Measurements from ENCODE around the gene LRRTM3.

DNA sequence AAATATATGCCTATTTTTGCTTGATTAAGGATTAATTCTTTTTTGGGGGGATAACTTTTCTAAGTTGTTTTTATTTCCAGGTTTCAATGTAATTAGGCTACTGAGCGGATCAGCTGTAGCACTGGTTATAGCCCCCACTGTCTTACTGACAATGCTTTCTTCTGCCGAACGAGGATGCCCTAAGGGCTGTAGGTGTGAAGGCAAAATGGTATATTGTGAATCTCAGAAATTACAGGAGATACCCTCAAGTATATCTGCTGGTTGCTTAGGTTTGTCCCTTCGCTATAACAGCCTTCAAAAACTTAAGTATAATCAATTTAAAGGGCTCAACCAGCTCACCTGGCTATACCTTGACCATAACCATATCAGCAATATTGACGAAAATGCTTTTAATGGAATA, 1.0 kb downstream of the LRRTM3 start:
- TF ChIP-seq, protein P1, sequence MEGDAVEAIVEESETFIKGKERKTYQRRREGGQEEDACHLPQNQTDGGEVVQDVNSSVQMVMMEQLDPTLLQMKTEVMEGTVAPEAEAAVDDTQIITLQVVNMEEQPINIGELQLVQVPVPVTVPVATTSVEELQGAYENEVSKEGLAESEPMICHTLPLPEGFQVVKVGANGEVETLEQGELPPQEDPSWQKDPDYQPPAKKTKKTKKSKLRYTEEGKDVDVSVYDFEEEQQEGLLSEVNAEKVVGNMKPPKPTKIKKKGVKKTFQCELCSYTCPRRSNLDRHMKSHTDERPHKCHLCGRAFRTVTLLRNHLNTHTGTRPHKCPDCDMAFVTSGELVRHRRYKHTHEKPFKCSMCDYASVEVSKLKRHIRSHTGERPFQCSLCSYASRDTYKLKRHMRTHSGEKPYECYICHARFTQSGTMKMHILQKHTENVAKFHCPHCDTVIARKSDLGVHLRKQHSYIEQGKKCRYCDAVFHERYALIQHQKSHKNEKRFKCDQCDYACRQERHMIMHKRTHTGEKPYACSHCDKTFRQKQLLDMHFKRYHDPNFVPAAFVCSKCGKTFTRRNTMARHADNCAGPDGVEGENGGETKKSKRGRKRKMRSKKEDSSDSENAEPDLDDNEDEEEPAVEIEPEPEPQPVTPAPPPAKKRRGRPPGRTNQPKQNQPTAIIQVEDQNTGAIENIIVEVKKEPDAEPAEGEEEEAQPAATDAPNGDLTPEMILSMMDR (IDR thresholded peaks at IDR 0.05), result no peak
- TF ChIP-seq POLR2A (IDR thresholded peaks at IDR 0.05), result no peak

All from thyroid gland (tissue), 4 donors.